GM19193 (cell line): Measurements from ENCODE around the gene RERG.

Source experiments
- POLR2A ChIP-seq: IDR thresholded peaks from 4 replicates; pipeline ENCODE4 v1.6.1; 2011; ENCODE audit not compliant: insufficient read depth, insufficient read length; ENCODE audit errors: extremely low read depth

Gene RERG

DNA sequence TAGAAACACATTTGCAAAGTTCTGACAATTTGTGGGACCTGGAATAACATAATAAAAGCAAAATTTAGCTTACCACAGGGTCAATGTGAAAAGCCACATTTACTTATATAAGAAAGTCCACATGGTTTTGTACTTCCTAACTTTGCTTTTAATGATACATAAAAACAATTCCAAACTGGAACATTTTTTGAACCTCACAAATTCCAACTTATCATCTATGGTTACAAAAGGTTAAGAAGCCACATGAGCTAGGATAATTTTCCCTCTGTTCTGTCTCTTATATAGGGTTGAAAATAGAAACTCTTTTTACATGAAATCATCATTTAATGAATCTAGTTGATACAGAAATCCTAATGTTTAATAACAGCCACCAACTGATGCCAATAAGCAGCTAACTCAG, 8.9 kb upstream of the RERG start:
- TF ChIP-seq POLR2A = no peak

DNA sequence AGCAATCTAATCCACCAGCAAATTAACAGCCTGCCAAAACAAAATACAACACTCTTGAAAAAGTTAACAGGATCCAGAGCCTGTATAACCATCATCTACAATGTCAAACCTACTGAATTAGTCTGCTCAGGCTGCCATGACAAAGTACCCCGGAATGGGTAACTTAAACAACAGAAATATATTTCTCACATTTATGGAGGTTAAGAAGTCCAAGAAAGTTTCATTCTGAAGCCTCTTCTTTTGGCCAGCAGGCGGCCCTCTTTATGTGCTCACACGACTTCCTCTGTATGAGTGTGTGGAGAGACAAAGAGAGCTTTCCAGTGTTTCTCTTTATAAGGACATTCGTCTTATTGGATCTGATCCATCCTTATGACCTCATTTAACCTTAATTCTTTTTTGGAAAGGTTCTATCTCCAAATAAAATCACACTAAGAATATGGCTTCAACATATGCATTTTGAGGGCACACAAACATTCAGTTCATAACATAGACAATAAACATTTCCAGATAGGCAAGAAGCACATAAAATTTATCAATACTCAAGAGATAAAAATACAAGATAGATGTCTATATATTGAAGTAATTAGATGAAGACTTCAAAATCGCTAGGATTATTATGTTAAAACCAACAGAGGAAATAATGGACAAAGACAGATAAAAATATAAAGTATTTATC, 5.9 kb upstream of the RERG start:
- TF ChIP-seq POLR2A = no peak

DNA sequence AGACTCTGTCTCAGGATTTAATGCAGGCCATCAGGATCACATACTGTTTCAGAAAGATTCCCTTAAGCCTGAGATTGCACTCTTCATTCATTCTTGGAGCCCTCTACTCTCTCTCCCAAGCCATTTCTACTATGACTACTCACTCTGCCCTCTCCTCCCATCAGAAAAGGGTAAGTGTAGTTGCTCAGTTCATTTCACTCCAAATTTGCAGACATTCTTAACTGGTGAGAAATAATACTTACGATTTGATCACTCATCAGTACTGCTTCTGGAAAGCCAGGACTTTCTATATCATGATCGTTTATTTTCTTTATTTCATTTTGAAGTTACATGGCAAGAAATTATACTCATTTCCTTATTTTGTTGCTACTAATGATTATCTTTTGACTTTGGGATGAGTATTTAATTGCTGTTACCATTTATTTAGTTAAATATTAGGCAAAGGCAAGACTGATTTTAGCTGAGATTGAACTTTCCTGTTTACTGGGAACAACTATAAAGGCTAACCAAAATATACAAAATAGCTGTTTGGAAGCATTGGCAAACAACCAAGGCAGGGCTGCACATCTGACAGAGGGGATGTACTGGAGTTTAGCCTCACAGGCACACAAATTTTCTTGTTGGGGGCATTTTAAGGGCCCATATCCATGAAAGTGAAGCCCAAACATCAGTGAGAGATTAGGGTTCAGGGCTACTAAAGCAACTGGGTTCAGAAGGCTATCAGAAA, 4.1 kb upstream of the RERG start:
- TF ChIP-seq POLR2A = no peak

DNA sequence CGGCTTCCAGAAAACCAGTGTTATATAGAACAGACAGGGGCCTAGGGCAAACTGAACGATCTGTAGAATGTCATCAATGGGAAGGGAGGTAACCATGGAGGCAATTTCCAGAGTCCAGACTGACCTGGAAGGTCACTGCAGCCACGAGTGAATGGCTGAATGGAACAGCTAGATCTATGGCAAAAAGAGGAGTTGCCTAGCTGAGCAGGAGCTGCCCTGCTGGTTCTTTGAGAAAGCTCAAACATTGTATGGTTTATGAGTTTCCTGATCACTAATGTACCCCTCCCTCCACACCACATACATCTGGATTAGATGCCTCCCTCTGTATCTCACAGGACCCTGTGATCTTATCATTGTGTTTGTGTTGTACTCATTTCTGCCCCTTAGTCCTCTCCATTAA, 1.0 kb upstream of the RERG start:
- no peak for TF ChIP-seq POLR2A

DNA sequence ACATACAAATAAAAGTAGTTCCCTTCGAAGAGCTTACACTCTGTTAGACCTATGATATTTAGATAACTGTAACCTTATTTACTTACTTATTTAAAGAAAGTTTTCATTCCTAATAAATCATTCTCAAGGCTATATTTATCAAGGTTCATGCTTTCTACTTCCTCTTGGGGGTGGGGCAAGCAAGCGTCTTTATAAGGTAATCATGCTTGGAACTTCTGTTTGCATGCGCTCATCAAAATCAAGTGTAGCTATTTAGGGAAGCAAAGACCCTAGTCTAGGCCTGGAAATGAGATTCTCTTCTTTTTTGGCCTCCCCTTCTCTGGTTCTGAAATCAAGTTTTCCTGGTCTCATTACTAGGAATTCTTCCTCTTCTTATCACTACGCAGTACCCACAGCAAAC, 766 bp downstream of the RERG start:
- no peak for TF ChIP-seq POLR2A

DNA sequence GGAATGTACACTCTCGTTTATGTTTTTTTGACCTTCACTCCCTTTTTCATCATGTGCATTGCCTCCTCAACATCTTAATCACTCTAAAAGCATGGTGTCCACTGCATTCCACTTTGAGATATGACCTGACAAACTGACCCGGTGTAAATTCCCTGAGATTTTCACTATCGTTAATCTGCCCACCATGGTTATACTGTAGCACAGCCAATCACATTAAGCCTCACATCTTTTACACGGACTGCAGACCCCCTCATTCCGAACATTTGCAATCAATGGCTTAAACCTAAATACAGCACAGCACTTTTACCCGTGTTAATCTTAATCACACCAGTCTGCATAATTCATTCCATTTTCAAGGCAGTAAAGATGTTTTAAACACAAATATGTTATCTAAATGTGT, 2.4 kb downstream of the RERG start:
- no peak for TF ChIP-seq POLR2A

DNA sequence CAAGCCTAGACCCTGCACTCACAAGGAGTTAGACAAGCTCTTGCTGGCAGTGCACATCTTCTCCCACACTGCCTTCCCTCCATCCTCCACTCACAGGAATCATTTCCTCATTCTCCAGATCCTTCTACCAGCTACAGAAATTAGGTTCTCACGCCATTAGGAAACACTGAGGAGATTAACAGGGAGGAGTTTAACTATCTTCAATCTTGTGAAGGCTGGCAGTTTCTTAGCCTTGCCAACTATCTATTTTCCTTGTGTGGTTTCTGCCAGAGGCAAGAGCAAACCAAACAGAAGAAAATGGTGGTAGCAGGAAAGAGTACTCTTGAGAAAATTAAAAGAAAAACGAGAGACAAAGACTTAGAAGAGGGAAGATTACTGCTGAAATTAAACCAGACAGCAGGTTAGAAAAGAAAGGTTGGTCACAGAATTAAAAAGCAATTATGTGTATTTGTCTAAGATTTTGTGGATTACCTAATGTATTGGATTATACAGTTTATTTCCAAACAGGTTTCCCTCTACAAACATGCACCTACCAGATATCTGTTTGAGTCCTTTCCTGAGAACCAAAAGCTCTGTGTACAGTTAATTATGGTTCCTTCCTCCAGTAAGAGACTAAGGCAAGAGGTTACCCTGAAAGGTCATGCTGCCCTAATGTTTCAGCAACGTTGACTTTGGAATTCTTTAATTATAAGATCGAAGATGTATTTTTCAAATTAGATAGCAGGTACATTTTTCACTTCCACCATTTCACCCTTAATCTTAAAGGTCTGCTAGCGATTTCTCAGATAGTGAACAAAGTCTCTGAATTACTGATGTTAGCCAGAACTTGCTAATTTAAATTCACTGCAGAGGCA, 5.0 kb downstream of the RERG start:
- no peak for TF ChIP-seq POLR2A

DNA sequence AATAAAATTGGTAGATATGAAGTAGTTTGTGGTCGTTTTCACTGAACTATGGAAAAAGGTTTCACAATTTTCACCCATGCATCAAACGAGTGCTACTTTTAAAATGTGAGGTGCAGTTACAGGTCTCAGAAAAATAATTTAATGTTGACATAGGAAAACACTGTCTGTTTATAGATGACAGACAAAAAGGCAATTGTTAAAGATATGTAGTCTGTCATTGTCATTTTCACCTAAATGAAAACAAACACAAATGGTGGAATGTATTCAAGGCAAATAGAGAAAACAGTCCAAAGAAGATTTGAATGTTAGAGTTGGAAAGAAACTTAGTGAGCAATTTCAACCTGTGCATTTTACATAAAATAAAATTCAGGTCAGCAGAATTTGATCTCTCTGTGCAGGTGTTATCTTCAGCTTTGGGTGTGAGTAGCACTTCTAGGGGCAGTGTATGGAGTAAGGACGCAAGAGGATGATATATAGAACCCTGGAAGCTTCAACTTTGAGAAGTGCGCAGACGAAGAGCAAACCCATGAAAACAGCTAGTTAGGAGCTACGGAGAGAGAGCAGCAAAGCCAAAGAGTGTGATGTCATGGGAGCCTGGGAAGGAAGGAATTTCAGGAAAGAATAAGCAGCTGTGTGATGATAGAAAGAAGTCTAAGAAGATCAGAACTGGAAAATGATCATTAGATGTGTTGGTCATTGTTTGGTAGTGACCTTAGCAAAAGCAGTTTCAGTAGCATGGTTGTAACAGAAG, 6.2 kb downstream of the RERG start:
- TF ChIP-seq POLR2A = no peak

DNA sequence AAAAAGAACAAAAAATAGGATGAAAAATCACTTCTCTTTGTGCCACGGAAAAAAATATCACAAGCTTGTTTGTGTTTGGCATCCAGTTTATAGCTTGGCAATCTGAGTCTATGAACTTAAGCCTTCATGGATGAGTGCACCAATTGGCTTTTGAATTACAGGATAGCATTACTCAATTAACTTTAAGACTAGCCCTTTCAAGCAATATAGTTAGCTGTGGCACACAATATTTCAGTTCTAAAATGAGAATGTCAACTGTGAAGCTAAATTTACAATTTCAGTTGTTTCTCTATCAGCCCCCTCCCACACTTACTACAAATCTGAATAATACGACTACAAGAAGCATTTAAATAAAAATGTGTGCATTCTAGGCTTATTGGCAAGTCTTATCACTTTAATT, 8.3 kb downstream of the RERG start:
- TF ChIP-seq POLR2A = no peak

DNA sequence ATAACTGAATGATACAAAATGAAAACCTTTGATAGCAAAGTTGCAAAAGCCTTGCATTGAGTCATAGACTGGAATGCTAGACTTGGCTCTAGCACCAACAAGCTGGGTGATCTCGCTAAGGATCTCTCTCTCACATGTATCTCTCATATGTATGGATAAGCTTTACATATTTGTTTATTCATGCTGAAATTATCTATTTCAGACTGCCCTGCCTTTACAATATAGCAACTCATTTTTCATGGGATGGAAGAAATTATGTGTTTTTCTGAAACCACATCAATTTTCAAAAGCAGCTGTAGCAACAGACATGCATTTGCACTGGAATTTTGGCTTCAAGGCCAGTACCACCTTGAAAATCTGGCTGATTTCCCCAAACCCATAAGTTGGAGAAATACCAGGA, 11.4 kb downstream of the RERG start:
- TF ChIP-seq POLR2A = no peak

DNA sequence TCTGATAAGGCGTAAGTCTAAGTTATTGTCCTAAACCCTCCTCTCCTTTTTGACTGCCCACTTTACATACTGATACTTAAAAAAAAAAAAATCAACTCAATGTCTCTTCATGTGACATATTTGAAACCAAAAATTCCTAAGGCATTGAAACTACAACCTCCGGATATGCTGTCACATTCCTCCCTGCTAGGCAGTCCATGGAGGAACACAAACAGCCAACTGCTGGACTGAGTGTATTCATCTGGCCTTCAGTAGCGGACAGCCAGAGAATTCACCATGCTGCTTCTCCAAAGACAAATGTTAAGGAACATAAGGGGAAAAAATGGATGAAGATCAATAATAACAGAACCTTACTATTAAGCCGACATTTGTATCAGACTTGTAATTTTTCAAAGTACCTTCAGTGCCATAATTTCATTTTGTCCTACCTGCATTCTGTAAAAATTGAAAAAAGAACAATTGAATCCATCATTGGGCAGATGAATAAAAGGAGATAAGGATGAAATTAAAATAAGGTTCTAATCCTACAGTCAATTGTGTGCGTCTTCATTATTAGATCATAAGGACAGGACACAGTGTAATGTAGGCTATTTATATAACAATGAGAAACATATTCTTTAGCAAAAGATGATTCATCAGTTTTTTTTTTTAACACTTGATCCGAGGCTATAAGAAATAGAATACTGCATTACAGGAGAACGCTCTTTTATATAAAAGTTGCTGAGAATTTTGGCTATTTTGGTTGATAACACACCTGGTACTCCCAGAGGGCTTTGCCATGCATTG, 12.2 kb downstream of the RERG start:
- TF ChIP-seq POLR2A = no peak

DNA sequence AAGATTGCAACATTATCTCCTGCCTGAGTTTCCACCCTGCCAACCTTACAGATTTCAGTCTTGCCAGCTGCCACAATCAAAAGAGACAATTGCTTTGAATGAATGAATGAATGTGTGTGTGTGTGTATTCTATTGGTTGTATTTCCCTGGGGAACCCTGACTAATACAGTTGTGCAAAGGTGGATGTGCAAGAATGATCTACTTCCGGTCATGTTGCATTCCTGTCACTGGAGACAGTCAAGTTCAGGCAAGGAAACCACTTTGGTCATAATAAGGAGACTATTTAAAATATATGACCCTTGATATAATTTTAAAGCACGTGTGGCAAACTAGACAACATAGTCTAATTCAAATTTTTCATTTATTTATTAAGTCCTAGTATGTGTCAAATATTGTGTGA, 13.1 kb downstream of the RERG start:
- no peak for TF ChIP-seq POLR2A

DNA sequence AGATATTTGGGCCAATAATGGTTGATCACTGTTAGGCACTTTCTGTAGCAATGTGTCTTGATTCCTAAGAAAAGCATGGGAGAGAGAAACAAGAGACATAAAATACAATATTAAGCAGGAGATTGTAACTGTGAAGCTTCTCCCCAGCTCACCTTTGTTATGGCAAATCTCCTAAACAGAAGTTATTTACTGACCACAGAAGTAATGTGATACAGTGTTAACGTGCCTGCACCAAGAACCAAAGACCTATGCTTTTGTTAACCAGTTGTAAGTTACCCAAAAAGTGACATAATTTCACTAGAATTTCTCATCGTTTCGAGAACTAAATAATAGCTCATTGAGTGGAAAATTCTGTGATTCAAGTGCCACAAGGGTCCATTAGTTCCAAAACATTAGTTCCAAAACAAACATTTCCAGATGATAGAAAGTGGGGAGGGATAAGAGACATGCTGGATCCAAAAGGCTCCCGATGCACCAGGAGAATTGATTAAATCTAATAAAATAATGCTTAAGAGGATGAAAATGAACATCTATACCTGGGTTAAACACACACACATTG, 14.3 kb downstream of the RERG start:
- no peak for TF ChIP-seq POLR2A

DNA sequence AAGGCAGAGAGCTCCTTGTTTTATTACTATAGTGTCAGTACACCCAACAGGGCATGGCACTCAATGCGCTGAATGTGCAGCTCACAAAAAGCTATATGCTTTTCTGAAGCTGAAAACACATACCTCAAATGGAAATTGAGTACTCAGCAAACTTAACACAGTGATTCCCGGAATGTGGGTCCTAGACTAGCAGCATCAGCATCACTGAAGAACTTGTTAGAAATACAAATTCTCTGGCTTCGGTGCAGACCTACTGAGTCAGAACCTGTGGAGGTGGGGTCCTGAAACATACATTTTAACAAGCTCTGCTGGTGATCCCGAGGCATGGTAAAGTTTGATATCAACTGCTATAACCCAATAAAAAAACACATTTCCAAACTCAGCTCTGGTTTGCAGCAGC, 14.9 kb downstream of the RERG start:
- no peak for TF ChIP-seq POLR2A
